NCI-H1694 treated with DMSO at 0.1 percent for 48 hours (cell line): Measurements from ENCODE around the gene DNAJC17.

ENCODE experiments used
- DNase-seq: peaks from one replicate; lab custom pipeline; 2025; lab: John Stamatoyannopoulos, UW

Gene DNAJC17

GRCh38 chr15:40766906-40767837 lies 40.1 kb downstream of the DNAJC17 start:
- DNase-seq: no peak

- DNase-seq: no peak
Observed at GRCh38 chr15:40766194-40766815, 41.0 kb downstream of the DNAJC17 start.

DNA sequence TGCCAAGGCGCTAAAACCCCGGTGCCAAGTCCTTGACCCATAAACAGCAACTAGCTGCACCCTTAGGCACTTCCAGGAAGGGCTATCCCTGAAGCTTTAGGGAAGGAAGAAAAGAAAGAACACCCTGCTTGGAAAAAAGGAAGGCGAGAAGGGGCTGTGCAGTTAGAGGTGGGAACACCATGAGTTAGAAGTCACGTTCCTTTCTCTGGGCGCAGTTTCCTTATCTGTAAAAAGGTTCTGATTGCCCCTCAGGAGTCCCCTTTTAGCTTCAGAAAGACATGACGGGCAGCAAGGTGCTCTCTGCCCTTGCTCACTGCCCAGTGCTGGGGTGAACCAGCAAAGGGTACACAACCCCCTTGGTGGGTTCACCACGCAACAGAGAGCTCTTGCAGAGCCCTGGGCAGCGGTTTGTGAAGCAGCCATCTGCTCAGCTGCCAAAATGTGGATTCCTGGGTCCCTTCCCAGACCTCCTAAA lies 42.6 kb downstream of the DNAJC17 start:
- DNase-seq: no peak

DNA sequence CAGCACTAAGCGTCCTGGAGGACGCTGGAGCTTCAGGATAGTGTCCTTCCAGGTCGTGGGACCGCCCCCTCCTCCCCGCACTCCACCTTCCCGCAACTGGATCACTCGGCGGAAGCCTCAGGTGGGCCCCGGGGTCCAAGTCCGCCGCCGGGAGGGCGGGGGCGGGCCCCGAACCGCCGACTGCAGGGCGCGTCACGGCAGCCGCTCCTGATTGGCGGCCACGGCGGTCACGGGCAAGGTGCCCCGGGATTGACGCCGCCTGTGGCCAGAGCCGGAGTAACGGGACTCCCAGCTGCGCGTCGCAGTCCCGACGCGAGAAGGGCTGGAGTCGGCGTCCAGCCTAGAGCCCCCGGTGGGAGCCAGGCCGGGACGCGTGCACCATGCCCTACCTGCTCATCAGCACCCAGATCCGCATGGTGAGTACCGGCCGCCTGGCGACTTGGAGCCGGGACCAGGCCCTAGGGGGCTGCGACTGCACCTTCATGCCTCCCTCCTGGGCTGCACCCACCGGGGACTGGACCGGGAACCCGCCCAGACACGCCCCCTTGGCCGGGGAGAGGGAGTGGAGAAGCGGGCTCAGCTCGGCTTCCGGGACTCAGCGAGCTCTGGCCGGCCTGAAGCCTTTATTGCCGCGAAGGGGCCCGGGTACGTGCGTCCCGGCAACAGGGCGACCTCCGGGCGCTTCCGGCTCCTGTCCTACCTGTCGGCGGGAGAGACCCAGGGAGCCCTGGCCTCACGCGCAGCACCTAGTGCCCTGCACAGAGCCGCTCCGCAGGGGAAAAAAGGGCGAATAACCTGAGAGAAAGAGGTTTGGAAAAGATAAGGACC lies 43.3 kb downstream of the DNAJC17 start, which contains the start of gene GCHFR:
Gene GCHFR (plus strand): TSS at position 268 of the 828 bp plus-strand sequence. CDS start 113 bp downstream, at position 381.
- no peak for DNase-seq

DNA sequence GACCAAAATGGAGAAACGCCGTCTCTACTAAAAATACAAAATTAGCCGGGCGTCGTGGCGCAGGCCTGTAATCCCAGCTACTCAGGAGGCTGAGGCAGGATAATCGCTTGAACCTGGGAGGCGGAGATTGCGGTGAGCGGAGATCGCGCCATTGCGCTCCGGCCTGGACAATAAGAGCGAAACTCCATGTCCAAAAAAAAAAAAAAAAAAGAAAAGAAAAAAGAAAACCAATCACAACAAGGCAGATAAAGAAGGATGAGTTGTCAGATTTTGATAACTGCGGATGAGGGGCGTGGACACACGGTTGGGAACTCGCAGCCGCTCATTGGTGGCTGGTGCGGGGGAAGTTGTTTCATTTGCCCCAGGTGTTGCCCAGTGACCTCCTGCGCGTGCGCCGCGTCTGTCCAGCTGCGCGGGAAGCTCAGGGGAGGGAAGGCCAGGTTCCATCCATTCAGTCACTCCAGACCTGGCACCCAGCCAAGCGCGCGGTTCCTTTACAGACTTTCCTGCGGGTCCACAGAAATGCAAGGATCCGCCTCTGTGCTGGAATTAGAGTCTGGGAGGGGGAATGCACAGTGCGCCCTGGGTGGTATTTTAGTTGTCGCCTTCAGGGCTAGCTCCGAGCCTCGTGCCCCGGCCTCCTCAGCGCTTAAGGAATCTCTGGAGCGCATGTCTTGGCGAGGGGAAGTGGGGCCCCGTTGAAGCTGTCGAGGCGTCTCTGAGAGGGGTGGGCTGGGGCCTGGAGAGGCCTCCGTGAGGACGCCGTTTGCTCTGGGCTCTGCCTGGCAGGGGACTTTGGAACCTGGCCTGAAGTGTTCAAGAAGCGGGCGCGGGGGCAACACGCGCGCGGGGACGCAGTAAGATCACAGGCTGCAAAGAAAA lies 44.1 kb downstream of the DNAJC17 start:
- no peak for DNase-seq

- no peak for DNase-seq
Observed at GRCh38 chr15:40759961-40760360, 47.3 kb downstream of the DNAJC17 start.

GRCh38 chr15:40756938-40757337 lies 50.3 kb downstream of the DNAJC17 start:
- no peak for DNase-seq

DNA sequence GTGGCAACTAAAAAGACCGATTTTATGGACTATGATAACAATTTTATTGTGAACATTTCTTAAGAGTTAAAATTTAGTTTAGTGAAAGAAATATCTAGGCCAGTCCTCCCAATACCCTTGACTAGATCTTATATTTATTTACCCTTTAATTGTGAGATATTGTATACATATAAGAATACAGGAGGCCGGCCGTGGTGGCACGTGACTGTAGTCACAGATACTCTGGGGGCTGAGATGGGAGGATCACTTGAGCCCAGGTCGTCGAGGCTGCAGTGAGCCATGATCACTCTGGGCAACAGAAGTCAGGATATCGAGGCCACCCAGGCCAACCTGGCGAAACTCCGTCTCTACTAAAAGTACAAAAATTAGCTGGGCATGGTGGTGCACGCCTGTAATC lies 51.5 kb downstream of the DNAJC17 start:
- DNase-seq: no peak

- DNase-seq: peak; percentile 79
Observed at GRCh38 chr15:40754883-40755811, 52.1 kb downstream of the DNAJC17 start, which contains the start of gene RMDN3. RMDN3 (minus strand) TSS chr15:40755254; CDS start chr15:40754783, 471 bp downstream.

DNA sequence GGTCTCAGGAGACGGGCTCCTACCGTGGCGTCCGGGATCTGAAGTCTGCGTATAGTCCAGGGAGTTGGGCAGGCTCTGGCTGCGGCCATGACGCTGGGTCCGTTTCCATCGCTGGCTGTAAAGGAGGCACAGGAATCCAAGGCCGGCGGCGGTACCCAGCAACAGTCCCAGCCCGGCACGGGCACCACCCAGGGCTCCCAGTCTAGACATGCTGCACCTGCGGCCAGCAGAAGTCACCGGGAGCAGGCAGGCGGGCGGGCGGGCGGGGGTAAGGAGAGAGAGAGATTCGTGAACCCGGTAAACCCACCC lies 52.7 kb downstream of the DNAJC17 start:
- DNase-seq: no peak

- no peak for DNase-seq
Observed at GRCh38 chr15:40751745-40752144, 55.5 kb downstream of the DNAJC17 start.

DNA sequence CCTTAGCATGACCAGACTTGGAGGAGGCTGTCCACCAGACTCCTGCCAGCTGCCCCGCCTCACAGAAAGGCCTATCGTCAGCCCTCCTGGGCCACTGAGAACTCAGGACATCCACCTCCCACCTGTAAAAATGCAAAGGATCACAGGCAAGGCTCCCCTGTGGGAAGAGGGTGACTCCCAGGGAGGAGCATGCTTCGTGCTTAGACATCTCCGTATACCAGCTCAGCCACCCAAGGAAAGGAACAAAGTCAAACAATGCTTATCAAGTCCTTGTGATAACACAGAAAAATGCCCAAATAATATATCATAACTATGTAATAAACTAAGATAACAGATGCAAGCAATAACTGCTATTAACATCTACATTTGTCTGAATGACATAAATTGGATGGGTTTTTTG lies 56.4 kb downstream of the DNAJC17 start:
- no peak for DNase-seq

DNA sequence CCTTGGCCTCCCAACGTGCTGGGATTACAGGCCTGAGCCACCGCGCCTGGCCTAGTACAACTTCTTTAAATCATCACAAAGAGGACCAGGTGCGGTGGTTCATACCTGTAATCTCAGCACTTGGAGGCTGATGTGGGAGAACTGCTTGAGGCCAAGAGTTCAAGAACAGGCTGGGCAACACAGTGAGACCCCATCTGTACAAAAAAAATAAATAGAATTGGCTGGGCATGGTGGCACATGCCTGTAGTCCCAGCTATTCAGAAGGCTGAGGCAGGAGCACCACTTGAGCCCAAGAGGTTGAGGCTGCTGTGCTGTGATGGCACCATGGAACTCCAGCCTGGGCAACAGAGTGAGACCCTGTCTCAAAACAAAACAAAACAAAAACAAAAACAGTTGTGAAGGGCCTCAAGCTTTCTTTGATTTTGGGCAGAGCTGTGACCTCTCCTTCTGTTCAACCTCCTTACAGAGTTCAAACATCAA lies 58.1 kb downstream of the DNAJC17 start:
- no peak for DNase-seq

GRCh38 chr15:40747685-40748631 lies 59.3 kb downstream of the DNAJC17 start:
- DNase-seq: no peak

- no peak for DNase-seq
Observed at GRCh38 chr15:40746916-40747418, 60.3 kb downstream of the DNAJC17 start.

DNA sequence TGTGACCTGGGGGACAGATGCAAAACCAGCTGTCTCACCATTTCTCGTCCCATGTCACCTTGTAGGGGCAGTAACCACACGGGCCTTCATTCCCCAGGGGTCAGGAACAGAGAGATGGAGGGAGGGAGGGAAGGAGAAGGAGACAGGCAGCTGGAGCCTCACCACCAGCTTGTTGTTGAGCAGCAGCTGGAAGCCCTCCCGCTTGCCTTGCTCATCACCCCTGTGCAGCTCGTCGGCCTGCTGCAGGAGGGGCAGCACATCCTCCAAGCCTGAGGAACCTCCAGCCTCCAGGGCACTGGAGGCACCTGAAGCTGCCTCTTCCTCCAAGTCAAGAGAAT lies 62.5 kb downstream of the DNAJC17 start:
- no peak for DNase-seq

DNA sequence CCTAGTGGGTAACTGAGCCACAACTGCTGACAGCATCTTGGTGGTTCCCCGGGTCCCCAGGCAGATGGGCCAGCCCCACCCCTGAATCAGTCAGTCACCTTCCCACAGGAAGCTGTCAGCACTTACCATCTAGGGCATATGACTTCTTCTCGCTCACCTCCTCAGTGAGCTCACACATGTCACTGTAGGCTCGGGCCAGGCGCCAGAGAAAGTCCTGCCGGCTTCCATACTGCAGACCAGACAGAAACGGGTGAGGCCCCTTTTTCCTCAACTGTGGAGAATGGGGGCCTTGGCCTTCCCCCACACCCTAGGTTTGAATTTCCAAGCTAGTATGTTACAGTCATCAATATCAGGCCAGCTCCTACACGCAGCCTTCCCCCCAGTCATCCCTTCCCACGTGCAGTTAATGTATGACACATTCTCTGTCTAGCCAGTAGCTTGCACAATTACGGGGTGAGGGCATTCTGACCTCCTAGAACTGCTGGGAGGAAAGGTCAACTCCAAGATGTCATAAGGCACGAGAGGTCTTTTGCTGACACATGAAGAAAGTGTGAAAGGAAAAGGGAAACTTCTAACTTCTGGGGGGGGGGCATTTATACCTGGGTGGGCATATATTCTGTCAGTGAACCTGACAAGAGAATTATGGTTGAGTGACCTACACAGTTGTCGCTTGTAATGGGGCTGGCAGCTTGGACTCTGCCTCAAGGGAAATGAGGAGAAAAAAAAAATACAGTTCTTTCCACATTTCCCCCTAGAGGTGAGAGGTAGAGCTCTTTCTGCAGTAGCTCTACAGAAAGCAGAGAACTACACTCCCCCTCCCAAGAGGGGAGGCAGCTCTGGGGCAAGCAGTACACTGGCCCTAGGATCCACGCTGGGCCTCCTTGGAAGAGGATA lies 63.1 kb downstream of the DNAJC17 start:
- DNase-seq: no peak

DNA sequence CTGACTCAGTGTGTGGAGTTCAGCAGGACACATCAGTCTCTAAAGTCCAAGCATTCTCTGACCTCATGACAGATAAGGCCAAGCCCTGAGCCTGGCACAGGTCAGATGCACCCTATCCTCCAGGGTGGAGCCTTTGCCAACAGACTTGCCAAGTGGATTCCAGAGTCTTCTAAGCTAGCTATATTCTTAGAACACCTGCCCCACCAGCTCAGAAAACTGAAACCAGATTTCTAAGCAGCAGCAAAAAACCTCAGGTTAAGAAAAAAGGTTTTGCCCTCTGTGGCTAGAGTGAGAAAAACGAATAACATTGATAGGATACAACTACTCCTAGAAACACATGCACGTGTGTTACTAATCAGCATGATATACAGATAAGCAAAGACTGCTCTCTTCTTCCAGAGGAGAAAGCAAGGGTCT lies 63.8 kb downstream of the DNAJC17 start:
- DNase-seq: no peak
